Measurements from ENCODE around the gene MORN3. TPM values are rescaled to one million over a fixed set of nuclear protein-coding genes. Genes with fewer than 3 reads are reported as not detected.
"Not testable (repeated sequence)": the region's sequence is repeated elsewhere in the genome, so short reads cannot be mapped to it uniquely, and the experiment has no call there.

The MORN3 gene
- total RNA-seq, 1 donor from 2014 or later, result 1.5 TPM

GRCh38 chr12:121648458-121649028 is 20.9 kb downstream of the MORN3 start:
- DNase-seq (ENCODE audit: low spot score, unreplicated experiment), result no peak
- no peaks in the 10 kb centered on the region for H3K4me1 Mint-ChIP-seq (ENCODE audit: low read depth)
- no peak overlapping the region for H3K4me3 Mint-ChIP-seq (ENCODE audit: low read depth)
- H3K27ac Mint-ChIP-seq, result no peak overlapping the region
- no peaks in the 10 kb centered on the region for H3K27me3 Mint-ChIP-seq
- H3K9me3 Mint-ChIP-seq (ENCODE audit: low read depth), result no peaks in the 10 kb centered on the region
- TF ChIP-seq CTCF (IDR thresholded peaks at IDR 0.05; ENCODE audit: unreplicated experiment), result no peak
- H3K36me3 Mint-ChIP-seq (ENCODE audit: insufficient read depth), result peaks cover 3% of the 10 kb centered on the region

- no peaks in the 10 kb centered on the region for H3K27me3 Mint-ChIP-seq
- no peak for TF ChIP-seq CTCF (IDR thresholded peaks at IDR 0.05; ENCODE audit: unreplicated experiment)
- no peak overlapping the region for H3K27ac Mint-ChIP-seq
- no peak overlapping the region for H3K4me3 Mint-ChIP-seq (ENCODE audit: low read depth)
- peaks cover 4% of the 10 kb centered on the region for H3K36me3 Mint-ChIP-seq (ENCODE audit: insufficient read depth)
- no peaks in the 10 kb centered on the region for H3K9me3 Mint-ChIP-seq (ENCODE audit: low read depth)
- DNase-seq (ENCODE audit: low spot score, unreplicated experiment), result no peak
- H3K4me1 Mint-ChIP-seq (ENCODE audit: low read depth), result no peaks in the 10 kb centered on the region
Observed at GRCh38 chr12:121641343-121641630, 28.2 kb downstream of the MORN3 start.

GRCh38 chr12:121638298-121639202 is 30.9 kb downstream of the MORN3 start:
- peaks cover 4% of the 10 kb centered on the region for H3K36me3 Mint-ChIP-seq (ENCODE audit: insufficient read depth)
- no peaks in the 10 kb centered on the region for H3K27me3 Mint-ChIP-seq
- no peak overlapping the region for H3K4me3 Mint-ChIP-seq (ENCODE audit: low read depth)
- DNase-seq (ENCODE audit: low spot score, unreplicated experiment), result no peak
- TF ChIP-seq CTCF (IDR thresholded peaks at IDR 0.05; ENCODE audit: unreplicated experiment), result no peak
- H3K4me1 Mint-ChIP-seq (ENCODE audit: low read depth), result no peaks in the 10 kb centered on the region
- no peak overlapping the region for H3K27ac Mint-ChIP-seq
- no peaks in the 10 kb centered on the region for H3K9me3 Mint-ChIP-seq (ENCODE audit: low read depth)

GRCh38 chr12:121637231-121637914 is 32.1 kb downstream of the MORN3 start:
- peaks cover 11% of the 10 kb centered on the region for H3K4me1 Mint-ChIP-seq (ENCODE audit: low read depth)
- H3K27ac Mint-ChIP-seq, result no peak overlapping the region
- H3K9me3 Mint-ChIP-seq (ENCODE audit: low read depth), result no peaks in the 10 kb centered on the region
- H3K27me3 Mint-ChIP-seq, result no peaks in the 10 kb centered on the region
- H3K36me3 Mint-ChIP-seq (ENCODE audit: insufficient read depth), result peaks cover 4% of the 10 kb centered on the region
- TF ChIP-seq CTCF (IDR thresholded peaks at IDR 0.05; ENCODE audit: unreplicated experiment), result no peak
- DNase-seq (ENCODE audit: low spot score, unreplicated experiment), result no peak
- no peak overlapping the region for H3K4me3 Mint-ChIP-seq (ENCODE audit: low read depth)

- no peak for TF ChIP-seq CTCF (IDR thresholded peaks at IDR 0.05; ENCODE audit: unreplicated experiment)
- no peaks in the 10 kb centered on the region for H3K27me3 Mint-ChIP-seq
- no peak for DNase-seq (ENCODE audit: low spot score, unreplicated experiment)
- no peaks in the 10 kb centered on the region for H3K9me3 Mint-ChIP-seq (ENCODE audit: low read depth)
- no peak overlapping the region for H3K27ac Mint-ChIP-seq
- H3K36me3 Mint-ChIP-seq (ENCODE audit: insufficient read depth), result peaks cover 6% of the 10 kb centered on the region
- no peak overlapping the region for H3K4me3 Mint-ChIP-seq (ENCODE audit: low read depth)
- peaks cover 22% of the 10 kb centered on the region for H3K4me1 Mint-ChIP-seq (ENCODE audit: low read depth)
Observed at GRCh38 chr12:121634836-121635235, 34.6 kb downstream of the MORN3 start.

GRCh38 chr12:121633833-121634196 is 35.6 kb downstream of the MORN3 start:
- peaks cover 23% of the 10 kb centered on the region for H3K4me1 Mint-ChIP-seq (ENCODE audit: low read depth)
- H3K27me3 Mint-ChIP-seq; H3K4me3 Mint-ChIP-seq (ENCODE audit: low read depth); H3K27ac Mint-ChIP-seq; H3K36me3 Mint-ChIP-seq (ENCODE audit: insufficient read depth); H3K9me3 Mint-ChIP-seq (ENCODE audit: low read depth); DNase-seq (ENCODE audit: low spot score, unreplicated experiment): not testable (repeated sequence)

All from progenitor cell of endocrine pancreas (in vitro differentiated cells).